IMR-90 (cell line): ENCODE results near the gene DENND1A. TPM values are rescaled to one million over a fixed set of nuclear protein-coding genes. Genes with fewer than 3 reads are reported as not detected.

Experiments
- ATAC-seq: fragments of 200-7000 bp; cut with Tn5 transposase; 2 replicates; pipeline ENCODE4 v1.9.1; 2020; ENCODE audit warnings: low read depth, mild to moderate bottlenecking, moderate library complexity
- BruUV-seq: library from RNA; stranded (reverse); fragments of 400-500 nt; replicated peaks from 2 replicates; lab custom pipeline; 2021; lab: Mats Ljungman, UMichigan
- CTCF ChIA-PET: fragments of 300-600 bp; formaldehyde crosslinking; extraction: SDS; loops from one replicate; lab custom pipeline; 2021; ENCODE audit warnings: antibody characterized with exemption; lab: Yijun Ruan, JAX
- POLR2A ChIA-PET: fragments of 300-600 bp; sonication (Branson Sonifier 250); formaldehyde crosslinking; loops from one replicate; lab custom pipeline; 2022; ENCODE audit warnings: antibody characterized with exemption; ENCODE audit not compliant: unreplicated experiment; lab: Charles Lee
- DNase-seq: peaks from one replicate; pipeline ENCODE4 v3.0.0; 2013
- H2AFZ ChIP-seq: replicated peaks from 2 replicates; pipeline ENCODE3; 2013; ENCODE audit warnings: low read length, mild to moderate bottlenecking; ENCODE audit not compliant: poor library complexity
- H2AK5ac ChIP-seq: 2 replicates; pipeline ENCODE4 v1.6.1; 2013; ENCODE audit warnings: low read depth, low read length, inconsistent platforms
- H2AK9ac ChIP-seq: replicated peaks from 2 replicates; pipeline ENCODE3; 2013; ENCODE audit warnings: mild to moderate bottlenecking, low read depth, low read length, moderate library complexity; ENCODE audit not compliant: poor library complexity
- H2BK120ac ChIP-seq: 2 replicates; pipeline ENCODE4 v1.6.1; 2013; ENCODE audit warnings: low read depth, low read length, inconsistent platforms
- H2BK15ac ChIP-seq: 3 replicates; pipeline ENCODE4 v1.6.1; 2013; ENCODE audit warnings: low read depth, low read length, inconsistent platforms
- H2BK20ac ChIP-seq: 2 replicates; pipeline ENCODE4 v1.6.1; 2013; ENCODE audit warnings: low read depth, mild to moderate bottlenecking, inconsistent platforms, low read length, moderate library complexity
- H2BK5ac ChIP-seq: 2 replicates; pipeline ENCODE4 v1.6.1; 2013; ENCODE audit warnings: mild to moderate bottlenecking, low read depth, low read length, inconsistent platforms; ENCODE audit not compliant: poor library complexity, severe bottlenecking
- H3K14ac ChIP-seq: replicated peaks from 2 replicates; pipeline ENCODE4 v1.6.1; 2013; ENCODE audit warnings: low read depth, low read length, inconsistent platforms
- H3K18ac ChIP-seq: 2 replicates; pipeline ENCODE4 v1.6.1; 2013; ENCODE audit warnings: low read depth, low read length, control low read depth
- H3K23ac ChIP-seq: 2 replicates; pipeline ENCODE4 v1.6.1; 2013; ENCODE audit warnings: low read depth, low read length, inconsistent platforms
- H3K27ac ChIP-seq: 2 replicates; pipeline ENCODE4 v1.5.1; 2013; ENCODE audit warnings: mild to moderate bottlenecking, control low read depth, low read length; ENCODE audit not compliant: insufficient read depth
- H3K27me3 ChIP-seq: 2 replicates; pipeline ENCODE4 v1.6.1; 2013; ENCODE audit warnings: low read length; ENCODE audit not compliant: control insufficient read depth, insufficient read depth
- H3K36me3 ChIP-seq: 2 replicates; pipeline ENCODE4 v1.6.1; 2013; ENCODE audit warnings: low read length, mixed read lengths; ENCODE audit not compliant: control insufficient read depth, insufficient read depth
- H3K4ac ChIP-seq: 2 replicates; pipeline ENCODE4 v1.6.1; 2013; ENCODE audit warnings: low read depth, low read length, inconsistent platforms
- H3K4me1 ChIP-seq: 2 replicates; pipeline ENCODE4 v1.6.1; 2013; ENCODE audit warnings: low read length, mixed read lengths; ENCODE audit not compliant: control insufficient read depth, insufficient read depth
- H3K4me2 ChIP-seq: 2 replicates; pipeline ENCODE4 v1.6.1; 2013; ENCODE audit warnings: low read depth, mild to moderate bottlenecking, control low read depth, low read length, moderate library complexity
- H3K4me3 ChIP-seq: 2 replicates; pipeline ENCODE4 v1.5.1; 2013; ENCODE audit warnings: low read depth, mild to moderate bottlenecking, control low read depth, low read length, moderate library complexity; ENCODE audit not compliant: insufficient read depth
- H3K56ac ChIP-seq: 2 replicates; pipeline ENCODE4 v1.6.1; 2013; ENCODE audit warnings: low read length, inconsistent platforms; ENCODE audit not compliant: insufficient read depth; ENCODE audit errors: extremely low read depth
- H3K79me1 ChIP-seq, 2 experiments: 2 replicates each; pipeline ENCODE4 v1.6.1; 2013; ENCODE audit warnings: low read length in 2 of 2, inconsistent platforms in 1 of 2, low read depth in 1 of 2
- H3K9ac ChIP-seq: 2 replicates; pipeline ENCODE4 v1.6.1; 2013; ENCODE audit warnings: low read depth, low read length, control low read depth
- H3K9me1 ChIP-seq: 2 replicates; pipeline ENCODE4 v1.6.1; 2013; ENCODE audit warnings: low read length, inconsistent platforms; ENCODE audit not compliant: insufficient read depth
- H3K9me3 ChIP-seq: 2 replicates; pipeline ENCODE4 v1.6.1; 2013; ENCODE audit warnings: low read length; ENCODE audit not compliant: control insufficient read depth, insufficient read depth
- H4K20me1 ChIP-seq: 2 replicates; pipeline ENCODE4 v1.6.1; 2013; ENCODE audit warnings: low read length, inconsistent platforms; ENCODE audit not compliant: insufficient read depth
- H4K5ac ChIP-seq: 2 replicates; pipeline ENCODE4 v1.6.1; 2013; ENCODE audit warnings: mild to moderate bottlenecking, low read depth, low read length, control low read depth
- H4K8ac ChIP-seq, 2 experiments: 2 replicates each; pipeline ENCODE4 v1.6.1; 2013; ENCODE audit warnings: low read depth in 2 of 2, low read length in 2 of 2, control low read depth in 1 of 2, inconsistent platforms in 1 of 2
- H4K91ac ChIP-seq: 2 replicates; pipeline ENCODE4 v1.6.1; 2013; ENCODE audit warnings: low read depth, low read length, inconsistent platforms; ENCODE audit not compliant: insufficient read depth
- BHLHE40 ChIP-seq: fragments of 150-350 bp; IDR thresholded peaks from 2 replicates; pipeline ENCODE4 v1.6.1; 2016; ENCODE audit warnings: mild to moderate bottlenecking, low read depth, low read length
- CHD1 ChIP-seq: IDR thresholded peaks from 2 replicates; pipeline ENCODE4 v1.6.1; 2012; ENCODE audit warnings: low read depth, low read length, improper control_type of control experiment
- NFE2L2 ChIP-seq: fragments of 150-350 bp; IDR thresholded peaks from 2 replicates; pipeline ENCODE4 v1.6.1; 2016; ENCODE audit warnings: low read depth, mild to moderate bottlenecking, low read length
- POLR2A ChIP-seq: IDR thresholded peaks from 2 replicates; pipeline ENCODE4 v1.6.1; 2012; ENCODE audit warnings: mild to moderate bottlenecking, low read depth, low read length
- RCOR1 ChIP-seq: IDR thresholded peaks from 2 replicates; pipeline ENCODE4 v1.6.1; 2012; ENCODE audit warnings: mild to moderate bottlenecking, low read length, improper control_type of control experiment; ENCODE audit not compliant: insufficient replicate concordance
- SMC3 ChIP-seq: fragments of 150-350 bp; IDR thresholded peaks from 2 replicates; pipeline ENCODE4 v1.6.1; 2016; ENCODE audit warnings: low read depth, mild to moderate bottlenecking, antibody characterized with exemption, low read length, moderate library complexity
- USF2 ChIP-seq: fragments of 150-350 bp; IDR thresholded peaks from 2 replicates; pipeline ENCODE4 v1.6.1; 2017; ENCODE audit warnings: mild to moderate bottlenecking, antibody characterized with exemption, low read length, low read depth
- WGBS, 2 experiments: methylation state at CpG; one replicate each; pipeline versions ENCODE4 v1.1.5 to v1.1.7; 2013; ENCODE audit warnings: missing lambda C conversion rate in 2 of 2; ENCODE audit not compliant: insufficient read length in 1 of 2; ENCODE audit errors: extremely low coverage in 2 of 2; 5-methylcytosine and 5-hydroxymethylcytosine counted together
- dilution Hi-C: fragments of 300-500 bp; cut with HindIII; formaldehyde crosslinking; loops from one replicate; pipeline ENCODE4 v1.14.3; 2018; ENCODE audit warnings: low sequenced_read_pairs; ENCODE audit not compliant: unreplicated experiment
- in situ Hi-C: fragments of 300-500 bp; cut with MboI; formaldehyde crosslinking; loops from 3 replicates; pipeline ENCODE4 v1.14.3; 2019; ENCODE audit warnings: low sequenced_read_pairs, inconsistent platforms, mixed read lengths
- intact Hi-C: fragments of 100-400 bp; cut with micrococcal nuclease; formaldehyde crosslinking; loops from 2 replicates; pipeline ENCODE4 v1.10.0; 2022
- polyA plus RNA-seq, 3 experiments: library from polyadenylated mRNA; depleted of rRNA; stranded (reverse); fragments of >200 nt; gene quantifications; 2 replicates each; pipeline ENCODE4 v1.2.3, GENCODE V29; 2012; ENCODE audit warnings: low replicate concordance in 1 of 3
- total RNA-seq: library from RNA; depleted of rRNA; stranded (reverse); fragments of >200 nt; gene quantifications from 2 replicates; pipeline ENCODE4 v1.2.3, GENCODE V29; 2012

The DENND1A gene
- total and polyA plus RNA-seq, 2 of the 4 experiments (the other 2 are of a cell fraction) = 21.4 to 27.6 TPM

DNA sequence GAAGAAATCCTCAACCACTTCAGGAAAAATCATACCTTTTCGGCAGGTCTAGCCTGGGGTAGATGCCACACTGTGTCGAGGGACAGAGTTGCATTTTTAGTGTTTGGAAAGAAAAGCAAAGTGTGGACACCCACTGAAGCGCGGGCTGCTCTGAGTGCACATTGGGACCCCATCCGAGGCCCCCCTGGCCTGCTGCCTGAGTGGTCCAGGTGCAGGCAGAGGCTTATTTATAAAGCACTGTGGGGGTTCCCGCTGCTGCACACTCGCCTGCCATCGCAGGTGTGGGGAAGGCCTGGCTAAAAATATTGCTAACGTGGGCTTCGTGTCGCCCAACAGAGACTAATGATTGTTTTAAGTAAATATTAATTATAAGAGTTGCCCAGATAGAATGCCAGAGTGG is 454.5 kb downstream of the DENND1A start:
- Histone ChIP-seq H3K23ac (no peak overlapping the region), H4K91ac (no peak overlapping the region), H3K14ac (no peak overlapping the region), H2BK15ac (no peak overlapping the region), H3K4me2 (no peak overlapping the region), H3K36me3 (no peaks in the 10 kb centered on the region), H2AK5ac (no peak overlapping the region), H2BK5ac (no peak overlapping the region), H3K27me3 (no peaks in the 10 kb centered on the region), H3K4ac (no peak overlapping the region), H4K8ac (no peak overlapping the region), H2AFZ (no peak overlapping the region), H3K4me3 (no peak overlapping the region), H2BK20ac (no peak overlapping the region), H3K27ac (no peak overlapping the region), H3K18ac (no peak overlapping the region), H3K9me1 (no peaks in the 10 kb centered on the region; the same call in 1 of the 2 replicates), H3K79me1 (no peaks in the 10 kb centered on the region), H3K9ac (no peak overlapping the region), H2AK9ac (no peak overlapping the region), H3K56ac (no peak overlapping the region), H3K4me1 (no peaks in the 10 kb centered on the region), H4K20me1 (0 out of 2 replicates have a peak, but pooled peaks cover 3% of the 10 kb centered on the region), H3K9me3 (no peaks in the 10 kb centered on the region), H4K5ac (no peak overlapping the region), H2BK120ac (no peak overlapping the region)
- WGBS, 2 experiments = no CpG with 5 or more reads among the region's 11 CpGs
- no peak for ATAC-seq
- dilution Hi-C loops (no loop called here), in situ Hi-C loops (no loop called here), intact Hi-C loops (no loop called here)
- POLR2A ChIA-PET = no interaction called here
- DNase-seq = no peak
- no TSS peak for BruUV-seq
- TF ChIP-seq NFE2L2 = no peak
- TF ChIP-seq RCOR1 = no peak
- no peak for TF ChIP-seq POLR2A
- TF ChIP-seq SMC3 = no peak
- no peak for TF ChIP-seq CHD1
- no peak for TF ChIP-seq USF2
- TF ChIP-seq BHLHE40 = no peak
- CTCF ChIA-PET = no interaction called here
